IgD-negative memory B cell (primary cell): Measurements from ENCODE around the gene SLC27A5. TPM values are rescaled to one million over a fixed set of nuclear protein-coding genes. Genes with fewer than 3 reads are reported as not detected.
A peak's percentile ranks its signal among the peaks of the same experiment; 100 is the strongest.
"Not testable (repeated sequence)": the region's sequence is repeated elsewhere in the genome, so short reads cannot be mapped to it uniquely, and the experiment has no call there.

Experiments used
- H3K27ac Mint-ChIP-seq, 3 donors: one replicate each; pipeline ENCODE4 v1.8.0; 2020 to 2022; ENCODE audit warnings: mild to moderate bottlenecking in 3 of 3, mixed read lengths in 3 of 3, moderate library complexity in 1 of 3
- H3K27me3 Mint-ChIP-seq: one replicate; pipeline ENCODE4 v1.8.0; 2021; ENCODE audit warnings: mixed read lengths
- H3K36me3 Mint-ChIP-seq: one replicate; pipeline ENCODE4 v1.8.0; 2020; ENCODE audit warnings: mild to moderate bottlenecking, mixed read lengths
- H3K4me1 Mint-ChIP-seq, 3 donors: one replicate each; pipeline ENCODE4 v1.8.0; 2020 to 2022; ENCODE audit warnings: mixed read lengths in 3 of 3, mild to moderate bottlenecking in 1 of 3
- H3K4me3 Mint-ChIP-seq, 4 donors: one replicate each; pipeline ENCODE4 v1.8.0; 2020 to 2022; ENCODE audit warnings: mild to moderate bottlenecking in 4 of 4, mixed read lengths in 4 of 4, moderate library complexity in 3 of 4
- H3K9me3 Mint-ChIP-seq, 3 donors: one replicate each; pipeline ENCODE4 v1.8.0; 2020 to 2021; ENCODE audit warnings: mixed read lengths in 3 of 3, mild to moderate bottlenecking in 1 of 3
- polyA plus RNA-seq: library from polyadenylated mRNA; unstranded; fragments of 300-500 nt; fragmentation: Illumina TruSeq; gene quantifications from one replicate; pipeline ENCODE4 v1.2.3, GENCODE V29; 2021

SLC27A5 gene
- polyA plus RNA-seq, 1 donor from 2014 or later = 10.3 TPM

GRCh38 chr19:58519087-58519354 lies 7.2 kb upstream of the SLC27A5 start:
- Mint-ChIP-seq H3K27ac (peak overlapping the region; percentile 97 to 98 (median 97)), H3K9me3 (peaks cover 0 to 2% (median 0%) of the 10 kb centered on the region in 3 donors), H3K4me1 (peaks cover 22 to 28% (median 23%) of the 10 kb centered on the region in 3 donors), H3K4me3 (peak overlapping the region; percentile 95 to 99 (median 98)), H3K36me3 (peaks cover 4% of the 10 kb centered on the region), H3K27me3 (peaks cover 2% of the 10 kb centered on the region)

GRCh38 chr19:58518256-58519086 lies 6.7 kb upstream of the SLC27A5 start:
- Mint-ChIP-seq H3K9me3 (peaks cover 0 to 2% (median 0%) of the 10 kb centered on the region in 3 donors), H3K4me3 (peak overlapping the region; percentile 95 to 99 (median 98)), H3K27ac (peak overlapping the region; percentile 97 to 98 (median 97)), H3K27me3 (peaks cover 2% of the 10 kb centered on the region), H3K4me1 (peaks cover 23 to 28% (median 24%) of the 10 kb centered on the region in 3 donors), H3K36me3 (peaks cover 4% of the 10 kb centered on the region)

GRCh38 chr19:58516964-58517833 lies 5.4 kb upstream of the SLC27A5 start:
- no peaks in the 10 kb centered on the region for H3K9me3 Mint-ChIP-seq
- peak overlapping the region in 2 of 4 donors; percentile 21 to 99 for H3K4me3 Mint-ChIP-seq
- H3K27ac Mint-ChIP-seq = peak overlapping the region in 1 of 3 donors; percentile 97

GRCh38 chr19:58516246-58516836 lies 4.5 kb upstream of the SLC27A5 start:
- H3K27me3 Mint-ChIP-seq = peaks cover 2% of the 10 kb centered on the region
- H3K27ac Mint-ChIP-seq = no peak overlapping the region
- H3K4me1 Mint-ChIP-seq = peaks cover 23 to 30% (median 24%) of the 10 kb centered on the region in 3 donors
- no peaks in the 10 kb centered on the region for H3K9me3 Mint-ChIP-seq
- H3K4me3 Mint-ChIP-seq = peak overlapping the region in 2 of 4 donors; percentile 5 to 84
- H3K36me3 Mint-ChIP-seq = peaks cover 6% of the 10 kb centered on the region

More at GRCh38 chr19:58516964-58517833, 5.4 kb upstream of the SLC27A5 start:
- peaks cover 23 to 28% (median 24%) of the 10 kb centered on the region in 3 donors for H3K4me1 Mint-ChIP-seq
- H3K27me3 Mint-ChIP-seq = peaks cover 2% of the 10 kb centered on the region
- H3K36me3 Mint-ChIP-seq = peaks cover 4% of the 10 kb centered on the region

- peaks cover 2% of the 10 kb centered on the region for H3K27me3 Mint-ChIP-seq
- H3K36me3 Mint-ChIP-seq = peaks cover 6% of the 10 kb centered on the region
- H3K4me1 Mint-ChIP-seq = peaks cover 20 to 30% (median 21%) of the 10 kb centered on the region in 3 donors
- peak overlapping the region in 3 of 4 donors; percentile 12 to 84 (median 73) for H3K4me3 Mint-ChIP-seq
- peak overlapping the region in 2 of 3 donors; percentile 35 to 67 for H3K27ac Mint-ChIP-seq
- H3K9me3 Mint-ChIP-seq = no peaks in the 10 kb centered on the region
These were observed 3.5 kb upstream of the SLC27A5 start for GRCh38 chr19:58515259-58515658.

GRCh38 chr19:58514564-58515022 lies 2.8 kb upstream of the SLC27A5 start:
- peak overlapping the region in 2 of 3 donors; percentile 35 to 53 for H3K27ac Mint-ChIP-seq
- peaks cover 14 to 26% (median 19%) of the 10 kb centered on the region in 3 donors for H3K4me1 Mint-ChIP-seq
- H3K9me3 Mint-ChIP-seq = no peaks in the 10 kb centered on the region
- peak overlapping the region; percentile 38 to 89 (median 76) for H3K4me3 Mint-ChIP-seq
- peaks cover 6% of the 10 kb centered on the region for H3K36me3 Mint-ChIP-seq
- H3K27me3 Mint-ChIP-seq = peaks cover 2% of the 10 kb centered on the region

GRCh38 chr19:58513694-58514563 lies 2.1 kb upstream of the SLC27A5 start:
- Mint-ChIP-seq H3K9me3 (no peaks in the 10 kb centered on the region), H3K36me3 (peaks cover 6% of the 10 kb centered on the region), H3K4me1 (peaks cover 9 to 20% (median 16%) of the 10 kb centered on the region in 3 donors), H3K27me3 (peaks cover 1% of the 10 kb centered on the region), H3K4me3 (peak overlapping the region; percentile 65 to 89 (median 78)), H3K27ac (peak overlapping the region in 1 of 3 donors; percentile 76)

GRCh38 chr19:58513213-58513693 lies 1.5 kb upstream of the SLC27A5 start:
- Mint-ChIP-seq H3K27ac (peak overlapping the region in 1 of 3 donors; percentile 76), H3K9me3 (no peaks in the 10 kb centered on the region), H3K4me1 (peaks cover 4 to 15% (median 9%) of the 10 kb centered on the region in 3 donors), H3K27me3 (no peaks in the 10 kb centered on the region), H3K4me3 (peak overlapping the region in 2 of 4 donors; percentile 12 to 70), H3K36me3 (peaks cover 6% of the 10 kb centered on the region)

GRCh38 chr19:58510084-58510862 lies 1.5 kb downstream of the SLC27A5 start:
- H3K27ac Mint-ChIP-seq = peak overlapping the region; percentile 63 to 88 (median 73)
- H3K4me1 Mint-ChIP-seq = peaks cover 0 to 7% (median 4%) of the 10 kb centered on the region in 3 donors
- H3K9me3 Mint-ChIP-seq = peaks cover 1 to 8% (median 6%) of the 10 kb centered on the region in 3 donors
- no peaks in the 10 kb centered on the region for H3K27me3 Mint-ChIP-seq
- no peak overlapping the region for H3K4me3 Mint-ChIP-seq
- peaks cover 6% of the 10 kb centered on the region for H3K36me3 Mint-ChIP-seq

- Mint-ChIP-seq H3K9me3 (peaks cover 1 to 8% (median 6%) of the 10 kb centered on the region in 3 donors), H3K27me3 (no peaks in the 10 kb centered on the region), H3K4me3 (no peak overlapping the region), H3K36me3 (peaks cover 3% of the 10 kb centered on the region), H3K4me1 (peaks cover 0 to 5% (median 4%) of the 10 kb centered on the region in 3 donors), H3K27ac (no peak overlapping the region)
These were observed 2.1 kb downstream of the SLC27A5 start for GRCh38 chr19:58509731-58510083.

GRCh38 chr19:58507602-58508223 lies 4.1 kb downstream of the SLC27A5 start:
- not testable (repeated sequence) for H3K27me3 Mint-ChIP-seq, H3K4me1 Mint-ChIP-seq, H3K9me3 Mint-ChIP-seq, H3K36me3 Mint-ChIP-seq, H3K4me3 Mint-ChIP-seq
- peak overlapping the region in 1 of 3 donors; percentile 9 for H3K27ac Mint-ChIP-seq

GRCh38 chr19:58500242-58500641 lies 11.6 kb downstream of the SLC27A5 start:
- Mint-ChIP-seq H3K36me3 (peaks cover 2% of the 10 kb centered on the region), H3K9me3 (peaks cover 1 to 6% (median 3%) of the 10 kb centered on the region in 3 donors), H3K27me3 (no peaks in the 10 kb centered on the region), H3K4me1 (peaks cover 11 to 14% (median 12%) of the 10 kb centered on the region in 3 donors), H3K27ac (no peak overlapping the region), H3K4me3 (peak overlapping the region in 1 of 4 donors; percentile 28)
